NCI-H345 (cell line): ENCODE measurements around the gene DDTL.

Source experiments
- DNase-seq: peaks from one replicate; lab custom pipeline; 2025; lab: John Stamatoyannopoulos, UW

Gene DDTL

DNA sequence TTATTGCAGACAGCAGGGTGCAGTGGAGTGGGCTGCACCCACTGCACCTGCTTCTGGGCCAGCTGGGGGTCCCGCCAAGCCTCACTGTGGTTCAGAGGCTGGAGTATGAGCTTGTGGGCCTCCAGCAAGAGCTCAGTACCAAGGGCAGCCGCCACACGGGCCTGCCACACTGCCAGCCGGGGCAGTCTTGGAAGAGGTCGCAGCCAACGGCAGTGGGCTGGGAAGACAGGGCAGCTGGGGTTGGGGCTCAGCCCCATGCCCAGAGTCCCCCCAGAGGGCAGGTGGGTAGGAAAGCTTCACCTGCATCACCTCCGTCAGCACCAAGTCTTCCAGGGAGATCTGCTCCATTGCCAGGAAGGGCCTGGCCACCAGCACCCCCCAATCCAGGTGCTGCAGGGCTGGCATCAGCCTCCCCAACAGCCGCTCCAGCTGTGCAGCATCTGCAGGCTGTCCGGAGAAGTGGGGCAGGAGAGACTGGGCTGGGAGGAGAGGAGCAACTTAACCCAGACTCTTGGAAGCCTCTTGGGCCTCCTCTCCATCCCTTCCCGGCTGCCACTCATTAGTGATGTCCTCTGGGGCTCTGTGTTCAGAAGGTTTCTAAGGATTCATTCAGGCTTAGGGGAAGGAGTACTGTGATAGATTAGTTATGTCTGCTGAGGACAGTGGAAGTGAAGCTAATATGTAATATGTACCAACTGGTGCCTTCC lies 39.7 kb downstream of the DDTL start:
- no peak for DNase-seq

DNA sequence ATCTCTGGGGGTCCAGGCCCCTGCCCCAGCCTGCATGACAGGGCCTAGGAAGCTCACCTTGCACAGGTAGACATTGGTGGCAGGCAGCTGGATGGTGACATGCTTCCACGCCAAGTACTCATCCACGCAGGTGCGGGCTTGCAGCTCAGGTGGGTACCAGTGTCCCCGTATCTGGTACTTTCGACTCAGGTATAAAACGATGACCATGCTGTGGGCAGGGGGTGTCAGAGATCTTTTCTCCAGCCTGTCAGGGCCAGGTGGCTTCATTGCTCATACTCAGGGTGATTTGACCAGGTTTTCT lies 40.2 kb downstream of the DDTL start:
- DNase-seq = no peak

DNA sequence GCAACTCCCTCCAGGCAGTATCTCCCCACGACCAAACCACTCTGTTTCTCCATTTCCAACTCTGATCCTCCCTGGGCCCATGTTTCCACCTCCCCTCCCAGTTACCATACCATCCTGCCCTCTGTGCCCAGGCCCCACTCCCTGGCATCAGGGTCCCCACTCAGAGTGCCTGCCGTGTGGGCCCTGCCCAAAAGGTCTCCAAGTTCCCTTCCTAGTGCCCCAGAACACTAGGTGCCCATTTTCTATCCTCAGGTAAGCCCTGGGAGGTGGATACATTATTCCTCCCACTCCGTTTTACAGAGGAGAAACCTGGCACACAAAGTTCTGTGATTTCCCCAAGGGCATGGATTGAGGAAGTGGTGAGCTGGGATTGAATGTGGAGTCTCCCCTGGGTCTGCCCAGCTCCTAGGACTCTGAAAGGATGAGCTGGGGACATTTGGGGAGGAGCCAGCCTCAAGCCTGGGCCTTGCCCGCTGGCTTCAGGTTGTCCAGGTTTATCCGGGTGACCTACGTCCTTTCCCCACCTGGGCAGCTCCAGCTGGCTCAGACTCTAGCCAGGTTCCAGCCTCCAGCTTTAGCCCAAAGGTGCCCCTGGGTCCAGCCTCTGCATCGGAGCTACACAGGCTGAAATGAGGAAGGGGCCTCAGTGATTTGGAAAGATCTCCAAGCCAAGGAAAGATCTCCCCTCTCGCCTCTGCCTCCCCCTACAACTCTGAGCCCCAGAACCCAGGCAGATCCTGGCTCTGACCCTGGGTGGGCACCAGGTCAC lies 40.7 kb downstream of the DDTL start:
- DNase-seq = no peak

DNA sequence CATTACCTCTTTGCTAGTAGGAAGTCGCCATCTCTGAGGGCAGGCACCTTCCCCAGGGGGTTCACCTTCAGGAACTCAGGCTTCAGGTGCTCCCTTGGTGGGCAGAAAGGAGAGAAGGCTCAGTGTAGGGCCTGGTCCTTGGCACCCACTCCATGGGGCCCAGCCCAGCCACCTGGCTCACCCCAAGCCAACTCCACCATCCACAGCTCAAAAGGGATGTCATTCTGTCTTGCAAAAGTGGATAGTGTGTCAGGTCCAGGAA lies 41.3 kb downstream of the DDTL start:
- no peak for DNase-seq

DNA sequence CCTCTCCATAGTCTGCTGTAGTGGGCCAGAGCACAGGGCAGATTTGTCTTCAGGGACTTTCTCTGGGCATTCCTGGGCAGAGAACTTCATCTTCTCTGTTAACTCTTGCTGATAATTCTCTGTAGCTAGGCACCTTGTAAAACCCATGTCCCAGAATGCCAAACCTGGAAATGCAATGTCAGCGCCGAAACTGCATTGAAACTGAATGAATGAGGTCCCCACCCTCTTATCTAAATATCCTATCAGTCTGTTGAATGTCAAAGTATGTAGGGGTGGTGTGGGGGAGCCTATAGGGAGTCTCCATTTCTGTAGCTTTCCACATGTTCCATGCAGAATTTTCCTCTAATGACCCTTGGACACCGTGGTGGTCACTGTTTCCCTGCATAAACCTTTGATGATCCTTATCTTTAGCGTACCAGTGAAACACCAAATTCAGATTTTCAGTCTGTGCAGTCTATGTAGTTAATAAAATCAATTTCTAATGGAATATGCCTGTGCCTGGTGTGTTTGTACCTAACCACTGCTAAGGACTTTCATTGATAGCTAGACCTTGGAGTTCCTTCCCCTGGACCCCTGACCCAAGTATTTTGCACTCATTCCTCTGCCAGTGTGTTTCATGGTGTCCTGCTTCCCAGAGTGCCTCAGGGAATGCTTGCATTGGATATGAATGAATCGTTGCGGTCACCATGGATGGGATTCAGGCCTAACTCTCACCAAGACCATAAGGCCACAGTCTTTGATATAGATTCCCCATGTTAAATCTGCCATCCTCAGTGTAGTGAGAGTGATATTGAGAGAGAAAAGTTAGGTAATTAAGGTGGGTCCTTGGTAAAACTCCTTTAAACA lies 41.9 kb downstream of the DDTL start:
- no peak for DNase-seq

DNA sequence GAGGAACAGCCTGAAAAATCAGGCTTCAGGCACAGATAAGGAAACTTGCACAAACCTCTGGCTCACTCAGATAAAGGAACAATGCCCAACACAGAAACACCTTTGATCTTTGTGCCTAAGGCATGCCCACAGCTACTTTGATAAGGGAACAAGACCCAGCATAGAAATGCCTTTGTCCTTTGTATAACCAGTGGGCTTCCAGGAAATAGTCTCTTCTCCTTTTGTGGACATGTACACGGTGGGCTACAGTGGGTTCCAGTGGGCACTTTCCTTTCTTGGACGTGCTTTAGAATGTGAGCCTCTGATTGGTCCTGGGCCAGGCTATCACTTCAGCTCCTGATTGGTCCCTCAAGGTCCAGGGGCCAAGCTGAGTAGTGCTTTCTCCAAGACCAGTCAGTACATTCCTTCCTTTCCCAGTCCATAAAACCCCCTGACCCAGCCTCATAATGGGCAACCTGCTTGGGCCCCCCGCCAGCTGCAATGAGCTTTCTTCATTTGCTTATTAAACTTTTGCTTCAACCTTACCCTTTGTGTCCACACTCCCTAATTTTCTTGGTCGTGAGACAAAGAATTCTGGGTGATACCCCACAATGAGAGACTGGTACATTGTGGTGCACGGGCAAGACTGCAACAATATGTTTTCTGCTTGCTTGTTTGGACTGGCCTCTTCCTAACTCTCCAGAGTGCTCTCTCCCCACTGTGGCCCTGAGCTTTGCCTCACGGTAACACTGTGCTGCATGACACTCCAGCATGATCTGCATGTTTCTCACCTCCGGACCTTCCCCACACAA lies 42.7 kb downstream of the DDTL start:
- DNase-seq = no peak

DNA sequence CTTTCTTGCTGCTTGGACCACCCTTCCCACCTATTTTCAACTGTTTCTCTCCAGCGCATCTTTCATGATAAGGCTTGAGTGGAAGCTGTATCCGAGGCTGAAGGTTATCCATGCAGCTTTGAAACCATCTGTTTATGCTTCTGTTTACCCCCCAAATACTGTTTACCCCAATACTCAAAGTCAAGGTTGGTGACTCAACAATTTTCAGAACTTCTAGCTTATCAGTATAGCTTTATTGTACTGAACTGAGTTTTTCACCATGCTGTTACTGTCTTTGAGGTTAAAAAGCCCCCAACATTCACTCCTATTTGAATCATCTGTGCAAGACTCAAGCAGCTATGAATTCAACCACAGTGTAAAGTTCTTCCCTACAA lies 43.3 kb downstream of the DDTL start:
- DNase-seq = no peak

DNA sequence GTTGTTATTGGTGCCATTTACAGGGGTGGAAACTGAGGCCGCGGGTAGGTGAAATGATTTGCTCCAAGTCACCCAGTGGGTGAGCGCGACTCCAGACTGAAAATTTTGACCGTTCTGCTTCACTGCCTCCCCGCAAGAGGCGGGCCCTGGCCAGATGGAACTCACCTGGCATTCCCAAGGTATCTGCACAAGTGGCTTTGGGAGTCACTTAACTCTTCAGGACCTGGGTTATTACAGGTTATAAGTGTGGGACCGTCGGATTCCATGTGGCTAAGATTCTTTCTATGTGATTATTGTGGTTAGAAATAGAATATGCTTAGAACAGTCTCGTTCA lies 45.0 kb downstream of the DDTL start:
- DNase-seq = no peak

DNA sequence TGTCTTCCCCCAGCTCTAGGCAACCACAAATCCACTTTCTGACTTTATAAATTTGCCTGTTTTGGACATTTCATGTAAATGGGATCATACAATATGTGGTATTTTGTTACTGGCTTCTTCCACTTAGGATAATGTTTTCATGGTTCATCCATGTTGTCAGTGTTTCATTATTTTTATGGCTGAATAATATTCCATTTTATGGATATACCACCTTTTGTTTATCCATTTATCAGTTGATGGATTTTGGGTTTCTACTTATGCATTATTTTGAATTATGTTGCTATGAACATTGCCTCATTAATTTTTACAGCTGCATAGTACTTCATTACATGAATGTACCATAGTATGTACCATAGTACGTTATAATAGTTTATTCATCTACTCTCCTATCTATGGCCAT lies 49.5 kb downstream of the DDTL start:
- DNase-seq = no peak

DNA sequence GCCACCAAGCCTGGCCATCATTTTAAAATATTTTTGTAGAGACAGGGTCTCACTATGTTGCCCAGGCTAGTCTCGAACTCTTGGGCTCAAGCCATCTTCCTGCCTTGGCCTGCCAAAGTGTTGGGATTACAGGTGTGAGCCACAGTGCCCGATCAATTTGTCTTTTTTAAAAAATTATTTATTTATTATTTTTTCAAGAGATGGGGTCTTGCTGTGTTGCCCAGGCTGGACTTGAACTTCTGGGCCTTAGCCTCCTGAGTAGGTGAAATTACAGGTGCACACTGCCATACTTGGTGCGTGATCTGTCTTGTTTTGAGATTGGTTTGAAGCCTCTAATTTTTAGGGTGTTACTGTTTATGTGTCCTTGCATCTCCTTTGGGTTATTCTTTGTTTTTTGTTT lies 54.6 kb downstream of the DDTL start:
- DNase-seq = no peak
